Activated CD4-positive, alpha-beta T cell treated with anti-CD3 and anti-CD28 coated beads, Interleukin-2, amount 10 ng/mL, durations not matched to agents 24 days and 14 days (primary cell): ENCODE results near the gene LGI2. TPM values are rescaled to one million over a fixed set of nuclear protein-coding genes. Genes with fewer than 3 reads are reported as not detected.
A peak's percentile ranks its signal among the peaks of the same experiment; 100 is the strongest.
"Not testable (repeated sequence)": the region's sequence is repeated elsewhere in the genome, so short reads cannot be mapped to it uniquely, and the experiment has no call there.

Experiments
- DNase-seq: peaks from one replicate; pipeline ENCODE4 v3.0.0; 2022
- H3K27ac Mint-ChIP-seq: one replicate; pipeline ENCODE4 v1.8.0; 2022; ENCODE audit warnings: mild to moderate bottlenecking, mixed read lengths
- H3K27me3 Mint-ChIP-seq: one replicate; pipeline ENCODE4 v1.8.0; 2022; ENCODE audit warnings: mixed read lengths
- H3K36me3 Mint-ChIP-seq: one replicate; pipeline ENCODE4 v1.8.0; 2022; ENCODE audit warnings: low read depth, mild to moderate bottlenecking, mixed read lengths
- H3K4me1 Mint-ChIP-seq: one replicate; pipeline ENCODE4 v1.8.0; 2021; ENCODE audit warnings: mixed read lengths
- H3K4me3 Mint-ChIP-seq: one replicate; pipeline ENCODE4 v1.8.0; 2022; ENCODE audit warnings: mild to moderate bottlenecking, moderate library complexity, mixed read lengths
- H3K9me3 Mint-ChIP-seq: one replicate; pipeline ENCODE4 v1.8.0; 2021; ENCODE audit warnings: mixed read lengths
- intact Hi-C: fragments of 100-400 bp; cut with micrococcal nuclease; formaldehyde crosslinking; loops from one replicate; pipeline ENCODE4 v1.15.1; 2023
- total RNA-seq: library from RNA; stranded (reverse); gene quantifications from 2 replicates; pipeline ENCODE4 v1.2.3, GENCODE V29; 2022

The LGI2 gene
- total RNA-seq, 1 donor from 2014 or later = not detected

GRCh38 chr4:25028851-25029250, 1.9 kb downstream of the LGI2 start:
- Mint-ChIP-seq H3K27ac (no peak overlapping the region), H3K4me1 (peaks cover 1% of the 10 kb centered on the region), H3K27me3 (peaks cover 68% of the 10 kb centered on the region), H3K4me3 (no peak overlapping the region), H3K36me3 (no peaks in the 10 kb centered on the region), H3K9me3 (no peaks in the 10 kb centered on the region)
- peak; percentile 26 for DNase-seq
- intact Hi-C loops = no loop called here

- intact Hi-C loops = no loop called here
- Mint-ChIP-seq H3K36me3 (no peaks in the 10 kb centered on the region), H3K27ac (no peak overlapping the region), H3K9me3 (no peaks in the 10 kb centered on the region), H3K27me3 (peaks cover 27% of the 10 kb centered on the region), H3K4me1 (no peaks in the 10 kb centered on the region), H3K4me3 (no peak overlapping the region)
- DNase-seq = no peak
These were observed 8.0 kb downstream of the LGI2 start for GRCh38 chr4:25022766-25023165.

GRCh38 chr4:25021216-25021615, 9.5 kb downstream of the LGI2 start:
- Mint-ChIP-seq H3K4me3 (no peak overlapping the region), H3K27ac (no peak overlapping the region), H3K27me3 (peaks cover 16% of the 10 kb centered on the region), H3K4me1 (no peaks in the 10 kb centered on the region), H3K9me3 (no peaks in the 10 kb centered on the region), H3K36me3 (no peaks in the 10 kb centered on the region)
- intact Hi-C loops = no loop called here
- DNase-seq = no peak

DNA sequence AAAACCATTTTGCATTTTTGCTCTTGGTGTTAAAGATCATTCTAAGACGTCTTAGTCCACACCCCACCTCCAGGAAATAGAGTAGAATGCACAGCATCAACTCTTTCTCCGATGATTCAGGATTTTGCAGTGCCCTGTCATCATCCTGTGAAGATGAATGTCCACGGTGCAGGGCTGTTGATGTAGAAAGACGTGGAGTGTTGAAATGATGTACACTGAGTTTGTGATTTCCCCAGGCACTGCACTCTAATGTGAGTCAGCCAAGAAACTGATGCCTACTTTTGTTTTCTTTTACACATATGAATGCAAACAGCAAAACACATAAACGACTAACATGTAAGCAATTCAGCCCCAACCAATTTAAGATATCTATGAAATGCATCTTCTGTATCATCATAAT, 10.5 kb downstream of the LGI2 start:
- H3K27me3 Mint-ChIP-seq = peaks cover 8% of the 10 kb centered on the region
- H3K9me3 Mint-ChIP-seq = no peaks in the 10 kb centered on the region
- no peak overlapping the region for H3K27ac Mint-ChIP-seq
- DNase-seq = no peak
- H3K4me1 Mint-ChIP-seq = no peaks in the 10 kb centered on the region
- H3K4me3 Mint-ChIP-seq = no peak overlapping the region
- no peaks in the 10 kb centered on the region for H3K36me3 Mint-ChIP-seq
- intact Hi-C loops = no loop called here

- intact Hi-C loops = no loop called here
- no peaks in the 10 kb centered on the region for H3K9me3 Mint-ChIP-seq
These were observed 11.2 kb downstream of the LGI2 start for GRCh38 chr4:25019501-25019900.

GRCh38 chr4:25015012-25015411, 15.7 kb downstream of the LGI2 start:
- no peak for DNase-seq
- Mint-ChIP-seq H3K4me1 (no peaks in the 10 kb centered on the region), H3K9me3 (no peaks in the 10 kb centered on the region), H3K27me3 (peaks cover 10% of the 10 kb centered on the region), H3K27ac (no peak overlapping the region), H3K36me3 (no peaks in the 10 kb centered on the region), H3K4me3 (no peak overlapping the region)
- intact Hi-C loops = no loop called here

More at GRCh38 chr4:25019501-25019900, 11.2 kb downstream of the LGI2 start:
- H3K4me3 Mint-ChIP-seq = no peak overlapping the region
- H3K4me1 Mint-ChIP-seq = no peaks in the 10 kb centered on the region
- no peak for DNase-seq
- no peaks in the 10 kb centered on the region for H3K36me3 Mint-ChIP-seq
- peaks cover 6% of the 10 kb centered on the region for H3K27me3 Mint-ChIP-seq
- H3K27ac Mint-ChIP-seq = no peak overlapping the region

GRCh38 chr4:25014662-25014983, 16.1 kb downstream of the LGI2 start:
- H3K4me3 Mint-ChIP-seq, H3K27ac Mint-ChIP-seq, H3K9me3 Mint-ChIP-seq, H3K36me3 Mint-ChIP-seq, H3K4me1 Mint-ChIP-seq, H3K27me3 Mint-ChIP-seq, intact Hi-C loops, DNase-seq: not testable (repeated sequence)

DNA sequence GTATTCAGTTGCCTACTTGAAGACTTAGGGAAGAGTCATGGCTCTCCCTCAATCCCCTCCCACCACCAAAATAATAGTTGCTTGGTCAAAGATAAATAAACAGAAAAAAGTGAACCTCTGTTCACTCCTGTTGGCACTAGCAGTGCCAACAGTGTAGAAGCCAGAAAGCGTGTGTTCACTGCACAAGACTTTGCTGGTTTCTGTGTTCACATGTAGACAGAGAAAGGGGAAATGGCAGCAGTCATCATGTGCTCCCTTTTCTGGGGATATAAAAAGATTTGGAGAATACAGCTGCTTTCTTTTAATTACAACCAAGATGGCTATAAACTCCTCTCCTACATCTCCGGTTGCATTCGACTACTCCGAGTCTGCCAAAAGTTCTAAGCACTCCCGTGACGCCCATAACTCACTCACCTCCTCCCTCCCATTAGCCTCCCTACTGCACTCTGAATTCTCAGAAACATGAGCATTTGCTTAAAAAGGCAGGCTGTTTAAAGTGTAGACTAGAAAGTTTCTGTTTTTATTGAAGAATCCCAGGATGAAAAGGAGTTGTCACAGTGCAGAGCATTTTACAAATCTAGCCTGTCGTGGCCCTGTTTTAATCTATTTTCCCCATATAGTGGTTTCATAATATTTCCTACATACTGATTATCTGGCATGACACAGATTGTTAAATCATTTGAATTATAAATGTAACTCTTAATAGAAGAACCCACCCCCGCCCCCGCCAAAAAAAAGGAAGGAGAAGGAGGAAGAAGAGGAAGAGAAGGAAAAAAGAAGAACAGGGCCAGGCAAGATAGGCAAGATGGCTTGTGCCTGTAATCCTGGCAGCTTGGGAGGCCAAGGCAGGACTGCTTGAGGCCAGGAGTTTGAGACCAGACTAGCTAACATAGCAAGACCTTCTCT, 16.7 kb downstream of the LGI2 start:
- no peak overlapping the region for H3K27ac Mint-ChIP-seq
- H3K36me3 Mint-ChIP-seq = no peaks in the 10 kb centered on the region
- intact Hi-C loops = no loop called here
- DNase-seq = no peak
- H3K9me3 Mint-ChIP-seq = no peaks in the 10 kb centered on the region
- no peaks in the 10 kb centered on the region for H3K4me1 Mint-ChIP-seq
- H3K4me3 Mint-ChIP-seq = no peak overlapping the region
- H3K27me3 Mint-ChIP-seq = peaks cover 7% of the 10 kb centered on the region

GRCh38 chr4:25012655-25013054, 18.1 kb downstream of the LGI2 start:
- no peak for DNase-seq
- H3K9me3 Mint-ChIP-seq = no peaks in the 10 kb centered on the region
- no peak overlapping the region for H3K4me3 Mint-ChIP-seq
- no peaks in the 10 kb centered on the region for H3K4me1 Mint-ChIP-seq
- no peaks in the 10 kb centered on the region for H3K36me3 Mint-ChIP-seq
- no peak overlapping the region for H3K27ac Mint-ChIP-seq
- intact Hi-C loops = no loop called here
- peaks cover 7% of the 10 kb centered on the region for H3K27me3 Mint-ChIP-seq

DNA sequence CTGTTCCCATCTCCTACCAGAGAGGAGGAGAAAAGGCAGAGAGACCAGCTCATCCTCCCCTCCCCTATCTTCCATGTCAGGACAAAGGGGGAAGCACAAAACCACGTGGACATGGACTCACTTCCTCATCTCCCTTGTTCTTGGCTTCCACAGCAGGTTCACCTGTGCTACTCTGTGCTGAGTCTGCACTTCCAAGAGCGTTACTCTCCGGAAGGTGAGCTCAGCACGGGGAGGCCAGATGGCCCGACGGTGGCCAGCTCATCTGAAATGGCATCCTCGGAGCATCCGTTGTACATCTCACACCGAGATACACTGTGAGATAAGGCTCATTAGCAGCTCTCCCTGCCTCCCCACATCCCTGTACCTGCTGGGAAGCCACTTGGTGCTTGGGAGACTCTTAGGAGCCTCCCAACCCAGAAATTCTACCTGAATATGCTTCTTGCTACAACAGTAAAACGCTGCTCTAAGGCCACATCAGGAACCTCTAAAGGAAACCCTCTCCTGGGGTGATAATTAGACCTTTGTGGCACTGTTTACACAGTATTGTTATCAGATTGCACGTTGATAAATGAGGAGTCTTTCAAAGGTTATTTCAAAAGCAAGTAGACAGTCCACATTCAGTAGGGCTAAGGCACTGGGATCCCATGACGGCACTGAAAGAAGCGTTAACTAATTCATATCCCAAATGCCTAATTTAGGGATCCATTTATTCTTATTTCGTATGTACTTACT, 19.4 kb downstream of the LGI2 start:
- no peaks in the 10 kb centered on the region for H3K36me3 Mint-ChIP-seq
- no peak overlapping the region for H3K4me3 Mint-ChIP-seq
- no peak for DNase-seq
- H3K9me3 Mint-ChIP-seq = no peaks in the 10 kb centered on the region
- no peaks in the 10 kb centered on the region for H3K4me1 Mint-ChIP-seq
- H3K27ac Mint-ChIP-seq = no peak overlapping the region
- H3K27me3 Mint-ChIP-seq = peaks cover 7% of the 10 kb centered on the region
- intact Hi-C loops = no loop called here

DNA sequence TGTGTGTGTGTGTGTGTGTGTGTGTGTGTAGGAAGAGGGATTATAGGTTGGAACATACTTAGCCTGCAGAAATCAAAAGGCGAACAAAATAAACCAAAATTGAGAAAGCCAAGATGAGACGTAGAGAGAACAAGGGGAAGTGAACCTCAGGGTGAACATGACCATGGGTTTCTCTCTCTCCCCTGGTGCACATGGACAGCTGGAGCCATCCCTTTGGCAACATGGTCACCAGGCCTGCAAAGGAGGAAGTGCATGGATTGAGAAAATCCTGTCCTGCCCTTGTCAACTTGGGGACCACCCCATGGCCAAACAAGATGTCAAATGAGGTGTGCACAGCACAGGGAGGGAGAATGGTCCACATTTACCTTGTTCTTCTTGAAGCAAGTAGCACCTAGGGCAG, 23.1 kb downstream of the LGI2 start:
- Mint-ChIP-seq H3K27ac (no peak overlapping the region), H3K36me3 (no peaks in the 10 kb centered on the region), H3K9me3 (no peaks in the 10 kb centered on the region), H3K4me3 (no peak overlapping the region), H3K27me3 (peaks cover 1% of the 10 kb centered on the region), H3K4me1 (no peaks in the 10 kb centered on the region)
- intact Hi-C loops = no loop called here
- no peak for DNase-seq

GRCh38 chr4:25002681-25003080, 28.1 kb downstream of the LGI2 start:
- no peak overlapping the region for H3K27ac Mint-ChIP-seq
- no peak for DNase-seq
- H3K4me1 Mint-ChIP-seq = peaks cover 3% of the 10 kb centered on the region
- H3K9me3 Mint-ChIP-seq = no peaks in the 10 kb centered on the region
- H3K36me3 Mint-ChIP-seq = no peaks in the 10 kb centered on the region
- intact Hi-C loops = no loop called here
- peaks cover 5% of the 10 kb centered on the region for H3K27me3 Mint-ChIP-seq
- no peak overlapping the region for H3K4me3 Mint-ChIP-seq

DNA sequence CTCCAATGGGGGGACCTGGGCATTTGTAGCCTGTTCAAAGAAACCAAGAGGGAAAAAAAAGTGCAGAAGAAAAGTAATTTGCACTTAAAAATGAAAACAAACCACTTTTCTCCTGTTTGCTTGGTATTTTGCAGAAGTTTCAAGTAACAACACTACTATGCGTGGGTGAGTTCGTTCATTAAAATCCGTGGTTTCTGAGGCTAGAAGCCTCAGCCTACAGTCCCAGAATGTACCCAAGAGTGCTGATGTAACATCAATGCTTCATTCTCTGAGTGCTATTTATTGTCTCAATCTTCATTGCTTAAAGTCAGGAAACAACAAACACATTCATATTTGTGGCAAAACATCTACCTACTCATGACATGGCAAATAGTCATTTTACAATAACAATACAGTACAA, 29.2 kb downstream of the LGI2 start:
- Mint-ChIP-seq H3K4me1 (peaks cover 3% of the 10 kb centered on the region), H3K27ac (no peak overlapping the region), H3K27me3 (peaks cover 5% of the 10 kb centered on the region), H3K36me3 (no peaks in the 10 kb centered on the region), H3K9me3 (no peaks in the 10 kb centered on the region), H3K4me3 (no peak overlapping the region)
- no peak for DNase-seq
- intact Hi-C loops = no loop called here

GRCh38 chr4:25000639-25001038, 30.1 kb downstream of the LGI2 start:
- Mint-ChIP-seq H3K9me3 (no peaks in the 10 kb centered on the region), H3K27ac (no peak overlapping the region), H3K4me1 (peaks cover 3% of the 10 kb centered on the region), H3K36me3 (no peaks in the 10 kb centered on the region), H3K27me3 (peaks cover 5% of the 10 kb centered on the region), H3K4me3 (no peak overlapping the region)
- intact Hi-C loops = no loop called here
- no peak for DNase-seq
